CD14-positive monocyte (primary cell): ENCODE results near the gene PROZ. TPM values are rescaled to one million over a fixed set of nuclear protein-coding genes. Genes with fewer than 3 reads are reported as not detected.

ENCODE experiments used
- DNase-seq, 3 donors: peaks; one replicate each; pipeline ENCODE4 v3.0.0-alpha.2; 2011 to 2022
- H2AFZ ChIP-seq: 2 replicates; pipeline ENCODE4 v1.6.0; 2012; ENCODE audit warnings: mild to moderate bottlenecking, low read depth, low read length, inconsistent platforms; ENCODE audit not compliant: insufficient read depth, poor library complexity, severe bottlenecking
- H3K27ac ChIP-seq, 2 donors: 1 replicate in 1 of 2; 2 replicates in 1 of 2; pipeline ENCODE4 v1.5.1; 2012 to 2013; ENCODE audit warnings: low read length in 2 of 2, control low read depth in 1 of 2, inconsistent platforms in 1 of 2, low read depth in 1 of 2, mild to moderate bottlenecking in 1 of 2
- H3K27me3 ChIP-seq, 2 donors: one replicate each; pipeline versions ENCODE4 v1.6.0 to v1.6.1; 2011 to 2013; ENCODE audit warnings: low read length in 2 of 2; ENCODE audit not compliant: control insufficient read depth in 2 of 2, insufficient read depth in 2 of 2
- H3K36me3 ChIP-seq, 2 donors: replicated peaks in 1 of 2; 1 replicate in 1 of 2; 2 replicates in 1 of 2; pipeline versions ENCODE4 v1.5.1 to v1.6.1; 2012 to 2013; ENCODE audit warnings: low read length in 2 of 2, control low read depth in 1 of 2, inconsistent platforms in 1 of 2, mild to moderate bottlenecking in 1 of 2; ENCODE audit not compliant: insufficient read depth in 2 of 2, control insufficient read depth in 1 of 2
- H3K4me1 ChIP-seq, 2 donors: 1 replicate in 1 of 2; 2 replicates in 1 of 2; pipeline versions ENCODE4 v1.5.1 to v1.6.1; 2012 to 2013; ENCODE audit warnings: low read length in 2 of 2, control low read depth in 1 of 2, inconsistent platforms in 1 of 2, mild to moderate bottlenecking in 1 of 2, moderate library complexity in 1 of 2; ENCODE audit not compliant: insufficient read depth in 2 of 2, control insufficient read depth in 1 of 2
- H3K4me2 ChIP-seq: replicated peaks from 2 replicates; pipeline ENCODE3; 2012; ENCODE audit warnings: low read length, moderate library complexity, mild to moderate bottlenecking; ENCODE audit not compliant: poor library complexity, severe bottlenecking; ENCODE audit errors: extremely low read depth
- H3K4me3 ChIP-seq, 3 experiments: fragments of 200-600 bp in 1 of 3; sonication (generic) in 1 of 3; replicated peaks in 1 of 3; 1 replicate in 2 of 3; 2 replicates in 1 of 3; pipeline ENCODE4 v1.5.1; 2011 to 2013; ENCODE audit warnings: low read length in 3 of 3, mild to moderate bottlenecking in 3 of 3, control low read depth in 2 of 3, low read depth in 2 of 3, inconsistent platforms in 1 of 3, moderate library complexity in 1 of 3
- H3K79me2 ChIP-seq: 2 replicates; pipeline ENCODE4 v1.6.0; 2012; ENCODE audit warnings: mild to moderate bottlenecking, control low read depth, inconsistent platforms, low read length, moderate library complexity; ENCODE audit not compliant: insufficient read depth
- H3K9ac ChIP-seq: 2 replicates; pipeline ENCODE4 v1.6.0; 2017; ENCODE audit warnings: low read length, mild to moderate bottlenecking; ENCODE audit not compliant: insufficient read depth, poor library complexity, severe bottlenecking
- H3K9me3 ChIP-seq, 2 donors: replicated peaks in 1 of 2; 1 replicate in 1 of 2; 2 replicates in 1 of 2; pipeline versions ENCODE4 v1.5.1 to v1.6.1; 2012 to 2013; ENCODE audit warnings: low read length in 2 of 2, control low read depth in 1 of 2; ENCODE audit not compliant: control insufficient read depth in 1 of 2, insufficient read depth in 1 of 2
- H4K20me1 ChIP-seq: 2 replicates; pipeline ENCODE4 v1.6.0; 2012; ENCODE audit warnings: mild to moderate bottlenecking, low read length, control low read depth, moderate library complexity; ENCODE audit not compliant: insufficient read depth
- H3K27ac Mint-ChIP-seq, 7 donors: one replicate each; pipeline ENCODE4 v1.8.0; 2020; ENCODE audit warnings: mild to moderate bottlenecking in 7 of 7, mixed read lengths in 7 of 7, moderate library complexity in 6 of 7, inconsistent platforms in 2 of 7
- H3K27me3 Mint-ChIP-seq, 3 donors: one replicate each; pipeline ENCODE4 v1.8.0; 2021 to 2022; ENCODE audit warnings: low read depth in 3 of 3, mild to moderate bottlenecking in 3 of 3, mixed read lengths in 3 of 3, moderate library complexity in 3 of 3, inconsistent platforms in 1 of 3
- H3K36me3 Mint-ChIP-seq, 2 donors: one replicate each; pipeline ENCODE4 v1.8.0; 2020; ENCODE audit warnings: mixed read lengths in 2 of 2, inconsistent platforms in 1 of 2, mild to moderate bottlenecking in 1 of 2
- H3K4me1 Mint-ChIP-seq: one replicate; pipeline ENCODE4 v1.8.0; 2020; ENCODE audit warnings: mild to moderate bottlenecking, mixed read lengths
- H3K4me3 Mint-ChIP-seq, 2 donors: one replicate each; pipeline ENCODE4 v1.8.0; 2020; ENCODE audit warnings: mild to moderate bottlenecking in 2 of 2, mixed read lengths in 2 of 2, moderate library complexity in 1 of 2
- H3K9me3 Mint-ChIP-seq, 7 donors: one replicate each; pipeline ENCODE4 v1.8.0; 2020 to 2022; ENCODE audit warnings: mixed read lengths in 7 of 7, mild to moderate bottlenecking in 6 of 7, moderate library complexity in 6 of 7, inconsistent platforms in 2 of 7
- CTCF ChIP-seq: fragments of 200-600 bp; IDR thresholded peaks from one replicate; pipeline ENCODE4 v1.8.0; 2022; ENCODE audit warnings: antibody characterized with exemption, mild to moderate bottlenecking
- WGBS: methylation state at CpG from one replicate; pipeline ENCODE4 v1.1.5; 2013; ENCODE audit warnings: missing lambda C conversion rate; ENCODE audit not compliant: insufficient coverage; 5-methylcytosine and 5-hydroxymethylcytosine counted together
- intact Hi-C, 2 donors: fragments of 100-400 bp; cut with micrococcal nuclease; formaldehyde crosslinking; loops; one replicate each; pipeline versions ENCODE4 v1.15.0 to v1.15.1; 2023
- polyA plus RNA-seq, 3 donors: library from polyadenylated mRNA; depleted of rRNA in 1 of 3; unstranded in 2 of 3; stranded (reverse) in 1 of 3; fragments of 300-500 nt in 2 of 3; fragments of >200 nt in 1 of 3; fragmentation: Illumina TruSeq in 2 of 3; gene quantifications; 1 replicate in 2 of 3; 2 replicates in 1 of 3; pipeline ENCODE4 v1.2.3, GENCODE V29; 2012 to 2021

Gene PROZ
- polyA plus RNA-seq, 3 donors: not detected

DNA sequence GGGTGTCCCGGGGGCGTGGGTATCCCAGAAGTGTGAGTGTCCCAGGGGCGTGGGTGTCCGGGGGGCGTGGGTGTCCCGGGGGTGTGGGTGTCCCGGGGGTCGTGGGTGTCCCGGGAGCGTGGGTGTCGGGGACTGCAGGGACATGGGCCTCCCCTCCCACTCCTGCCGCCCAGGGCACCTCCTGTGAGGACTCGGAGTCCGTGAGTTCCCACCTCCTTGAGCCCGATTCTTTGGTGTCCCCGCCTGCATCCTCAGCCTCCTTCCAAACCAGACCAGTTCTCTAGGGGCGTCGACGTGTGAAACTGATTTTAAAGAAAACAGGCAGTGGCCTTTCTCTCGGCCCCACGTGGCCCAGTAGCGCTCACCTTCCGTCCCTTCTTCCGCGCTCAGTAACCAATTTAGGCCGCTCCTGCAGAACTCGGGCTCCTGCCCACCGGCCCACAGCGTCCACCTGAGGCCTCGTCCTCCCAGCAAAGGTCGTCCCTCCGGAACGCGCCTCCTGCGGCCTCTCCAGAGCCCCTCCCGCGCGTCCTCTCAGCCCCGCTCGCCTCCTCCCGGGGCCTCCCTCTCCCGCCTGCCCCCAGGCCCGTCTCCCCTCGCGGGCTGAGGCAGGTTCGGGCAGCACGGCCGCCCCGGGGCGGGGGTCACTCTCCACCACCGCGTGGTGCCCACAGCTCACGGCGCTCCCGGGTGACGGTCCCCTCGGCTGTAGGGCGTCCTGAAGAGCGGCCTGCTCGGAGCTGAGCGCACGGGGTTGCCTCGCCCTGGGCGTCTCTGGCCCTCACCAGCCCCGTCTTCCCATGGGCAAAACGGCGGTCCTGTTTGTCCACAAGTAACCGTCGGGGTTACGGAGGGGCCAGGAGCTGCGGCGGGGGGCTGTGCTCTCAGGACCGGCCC lies 49.0 kb upstream of the PROZ start:
- Mint-ChIP-seq H3K27ac (no peak overlapping the region), H3K4me1 (no peaks in the 10 kb centered on the region), H3K9me3 (peaks cover 0 to 15% (median 12%) of the 10 kb centered on the region in 7 donors), H3K27me3 (peaks cover 7 to 28% (median 18%) of the 10 kb centered on the region in 3 donors), H3K36me3 (no peaks in the 10 kb centered on the region), H3K4me3 (peak overlapping the region; percentile 16 to 80)
- Histone ChIP-seq H3K79me2 (no peaks in the 10 kb centered on the region), H3K9ac (no peak overlapping the region), H3K4me1 (no peaks in the 10 kb centered on the region), H3K36me3 (no peaks in the 10 kb centered on the region), H3K4me2 (no peak overlapping the region), H3K9me3 (peaks cover 13 to 17% of the 10 kb centered on the region in 2 donors), H3K4me3 (no peak overlapping the region), H3K27me3 (peaks cover 10 to 28% of the 10 kb centered on the region in 2 donors), H2AFZ (no peak overlapping the region), H4K20me1 (no peaks in the 10 kb centered on the region), H3K27ac (no peak overlapping the region)
- intact Hi-C loops: no loop called here
- TF ChIP-seq CTCF: no peak
- DNase-seq: no peak
- 30% methylated on average over 66 of the region's 73 CpGs for WGBS

- Histone ChIP-seq H3K4me1 (no peaks in the 10 kb centered on the region), H3K27ac (no peak overlapping the region), H3K36me3 (no peaks in the 10 kb centered on the region), H3K4me2 (peak overlapping the region; percentile 26), H4K20me1 (no peaks in the 10 kb centered on the region), H2AFZ (no peak overlapping the region), H3K9me3 (peaks cover 13 to 17% of the 10 kb centered on the region in 2 donors), H3K4me3 (no peak overlapping the region), H3K9ac (no peak overlapping the region), H3K79me2 (no peaks in the 10 kb centered on the region), H3K27me3 (peaks cover 10 to 28% of the 10 kb centered on the region in 2 donors)
- no peak overlapping the region for H3K27ac Mint-ChIP-seq
- no peaks in the 10 kb centered on the region for H3K36me3 Mint-ChIP-seq
- WGBS: 1% methylated on average over 99 of the region's 99 CpGs
- H3K27me3 Mint-ChIP-seq: peaks cover 7 to 28% (median 20%) of the 10 kb centered on the region in 3 donors
- DNase-seq: no peak
- H3K4me3 Mint-ChIP-seq: peak overlapping the region in 1 of 2 donors; percentile 63
- no peaks in the 10 kb centered on the region for H3K4me1 Mint-ChIP-seq
- no peak for TF ChIP-seq CTCF
- peaks cover 0 to 15% (median 12%) of the 10 kb centered on the region in 7 donors for H3K9me3 Mint-ChIP-seq
- intact Hi-C loops: no loop called here
These were observed 48.2 kb upstream of the PROZ start for GRCh38 chr13:113110048-113110851.
